RCC 7860 (cell line): ENCODE measurements around the gene L3MBTL4.
"Not testable (repeated sequence)": the region's sequence is repeated elsewhere in the genome, so short reads cannot be mapped to it uniquely, and the experiment has no call there.

ENCODE experiments used
- DNase-seq: peaks from one replicate; pipeline ENCODE4 v3.0.0-alpha.2; 2015; ENCODE audit warnings: low spot score
- FAIRE-seq: peaks from 2 replicates; lab custom pipeline; 2012; peaks lifted over from hg19 to GRCh38; lab: Jason Lieb, UNC

The L3MBTL4 gene

DNA sequence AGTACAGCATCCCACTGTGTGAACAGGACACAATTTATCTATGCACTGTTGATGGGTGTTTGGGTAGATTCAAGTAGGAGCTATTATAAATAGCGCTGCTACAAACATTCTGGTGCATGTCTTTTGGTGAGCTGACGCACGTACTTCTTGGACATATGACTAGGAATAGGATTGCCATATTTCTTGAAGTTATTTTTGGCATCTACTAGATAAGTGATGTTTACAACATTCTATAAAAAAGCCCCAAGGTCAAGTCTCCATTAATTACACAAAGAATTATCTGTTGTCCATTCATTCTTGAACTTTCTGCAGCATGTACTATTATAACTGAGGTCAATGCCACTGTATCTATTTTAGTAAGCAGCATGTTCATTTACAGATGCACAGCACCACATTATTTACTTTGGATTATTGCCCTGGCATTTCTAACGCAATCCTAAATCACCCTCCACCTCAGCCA, 293.9 kb downstream of the L3MBTL4 start:
- FAIRE-seq (no peak), DNase-seq (no peak)

DNA sequence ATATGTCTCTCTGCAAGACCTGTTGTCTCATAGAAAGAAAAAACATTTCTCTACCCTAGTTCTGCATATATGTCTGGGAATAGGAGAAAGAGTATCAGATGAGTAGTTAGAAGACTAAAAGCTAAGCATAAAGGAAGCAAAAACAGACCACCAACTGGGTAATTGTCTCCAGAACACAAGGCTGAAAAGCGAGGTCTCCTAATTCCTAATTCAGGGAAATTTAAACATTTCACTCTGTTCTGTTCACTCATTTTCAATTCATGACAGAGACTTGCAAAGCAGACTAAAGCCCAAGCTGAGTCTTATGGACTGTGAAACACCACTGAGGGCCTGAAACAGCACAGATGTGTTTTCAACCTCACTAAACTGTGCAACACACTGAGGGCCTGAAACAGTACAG, 294.9 kb downstream of the L3MBTL4 start:
- FAIRE-seq = no peak
- no peak for DNase-seq

DNA sequence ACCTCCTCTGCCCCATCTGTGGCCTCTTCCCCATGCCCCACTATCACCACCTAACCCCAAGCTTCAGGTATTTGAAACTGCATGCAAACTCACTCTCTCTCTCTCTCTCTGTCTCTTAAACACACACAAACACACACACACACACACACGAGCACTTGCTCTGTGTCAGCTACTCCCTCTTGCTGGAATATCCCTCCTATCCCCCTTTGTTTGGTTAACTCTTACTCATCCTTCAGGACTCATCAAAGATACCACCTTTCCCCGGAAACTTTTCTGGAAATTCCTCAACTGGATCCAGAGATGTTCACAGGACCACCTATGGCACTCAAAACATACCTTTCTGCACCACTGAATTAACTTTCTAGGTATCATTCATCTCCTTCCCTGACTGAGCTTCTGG, 296.6 kb downstream of the L3MBTL4 start:
- DNase-seq (no peak), FAIRE-seq (no peak)

DNA sequence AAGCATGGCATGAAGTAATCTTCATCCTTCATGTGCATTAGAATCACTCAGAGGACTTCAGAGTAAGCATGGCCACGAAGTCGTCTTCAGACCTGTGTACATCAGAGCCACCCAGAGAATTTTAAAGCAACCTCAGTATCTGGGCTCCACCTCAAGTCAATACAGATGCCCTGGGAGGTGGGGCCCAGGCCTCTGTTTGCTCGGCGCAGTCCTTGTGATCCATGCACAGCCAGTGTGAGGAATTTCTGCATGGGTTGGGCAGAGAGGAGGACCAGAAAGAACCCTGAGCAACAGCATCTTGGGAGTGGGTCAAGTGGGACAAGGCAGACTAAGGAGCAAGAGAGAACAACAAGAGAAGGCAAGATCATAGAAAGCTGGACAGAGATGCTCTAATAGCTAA, 299.0 kb downstream of the L3MBTL4 start:
- no peak for FAIRE-seq

DNA sequence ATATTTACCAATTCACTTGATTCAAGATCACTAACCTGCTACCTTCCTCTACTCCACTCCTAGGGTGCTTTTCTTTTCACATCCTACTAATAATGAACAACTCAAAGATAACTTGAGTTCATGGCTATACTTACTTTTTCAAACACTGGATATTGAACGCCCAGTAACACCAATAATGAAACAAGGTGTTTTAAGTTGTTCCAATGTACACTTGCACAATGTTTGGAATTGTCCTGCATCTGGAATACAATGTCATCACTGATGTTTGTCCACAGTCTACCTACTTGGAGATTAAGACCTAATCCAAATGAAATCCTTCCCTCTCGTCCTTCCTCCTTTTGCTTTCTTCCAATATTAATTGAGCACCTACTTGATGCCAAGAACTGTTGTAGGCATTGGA, 301.1 kb downstream of the L3MBTL4 start:
- no peak for DNase-seq
- FAIRE-seq = no peak

More for the DNA sequence above, 299.0 kb downstream of the L3MBTL4 start:
- no peak for DNase-seq

DNA sequence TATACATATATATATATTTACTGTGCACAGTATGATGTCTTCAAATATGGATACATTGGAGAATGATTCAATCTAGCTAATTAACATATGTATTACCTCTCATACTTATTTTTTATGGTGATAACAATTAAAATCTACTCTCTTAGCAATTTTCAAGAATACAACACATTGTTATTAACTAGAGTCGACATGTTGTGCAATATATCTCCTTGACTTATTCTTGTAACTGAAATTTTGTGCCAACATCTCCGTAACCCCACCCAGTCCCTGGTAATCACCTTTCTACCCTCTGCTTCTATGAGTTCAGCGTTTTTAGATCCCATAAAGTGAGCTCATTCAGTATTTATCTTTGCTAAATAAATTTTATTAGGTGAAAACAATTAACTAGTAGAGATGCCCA, 303.0 kb downstream of the L3MBTL4 start:
- FAIRE-seq (no peak), DNase-seq (no peak)

DNA sequence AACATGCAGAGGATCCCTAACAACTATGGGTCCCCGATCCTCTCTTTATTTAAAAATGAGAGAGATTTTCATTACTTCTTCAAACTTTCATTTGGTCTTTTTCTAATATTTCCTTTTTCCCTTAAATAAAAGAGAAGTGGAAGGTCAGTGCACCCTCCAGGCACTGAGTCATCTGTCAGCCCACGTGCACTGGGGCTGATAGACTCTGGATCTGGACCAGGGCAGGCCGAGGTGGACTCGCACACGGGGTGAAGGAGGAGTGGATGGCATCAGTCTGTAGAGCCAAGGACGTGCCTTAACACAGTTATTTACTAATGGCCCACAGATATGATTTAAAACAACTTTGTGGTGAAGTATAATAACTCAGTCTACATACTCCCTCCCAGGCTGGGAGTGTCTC, 305.0 kb downstream of the L3MBTL4 start:
- FAIRE-seq = no peak
- no peak for DNase-seq

DNA sequence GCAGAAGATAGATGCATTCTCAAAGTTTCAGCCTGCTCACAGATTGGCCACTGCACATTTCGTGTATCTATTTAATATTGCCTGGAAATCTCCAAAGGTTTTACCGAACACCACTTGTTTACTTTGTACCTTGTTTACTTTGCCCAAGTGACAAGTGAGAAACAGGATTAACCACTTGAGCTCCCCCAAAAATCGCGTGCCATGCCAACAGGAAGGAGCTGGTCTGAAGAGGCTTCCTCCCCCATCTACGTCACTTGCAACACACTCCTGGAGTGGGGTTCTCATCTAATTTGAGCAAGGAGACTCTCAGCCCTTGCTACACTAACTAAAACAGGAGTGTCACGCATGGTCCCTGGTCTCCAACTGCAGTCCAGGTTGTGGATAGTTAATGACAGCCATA, 306.9 kb downstream of the L3MBTL4 start:
- DNase-seq = no peak
- no peak for FAIRE-seq

DNA sequence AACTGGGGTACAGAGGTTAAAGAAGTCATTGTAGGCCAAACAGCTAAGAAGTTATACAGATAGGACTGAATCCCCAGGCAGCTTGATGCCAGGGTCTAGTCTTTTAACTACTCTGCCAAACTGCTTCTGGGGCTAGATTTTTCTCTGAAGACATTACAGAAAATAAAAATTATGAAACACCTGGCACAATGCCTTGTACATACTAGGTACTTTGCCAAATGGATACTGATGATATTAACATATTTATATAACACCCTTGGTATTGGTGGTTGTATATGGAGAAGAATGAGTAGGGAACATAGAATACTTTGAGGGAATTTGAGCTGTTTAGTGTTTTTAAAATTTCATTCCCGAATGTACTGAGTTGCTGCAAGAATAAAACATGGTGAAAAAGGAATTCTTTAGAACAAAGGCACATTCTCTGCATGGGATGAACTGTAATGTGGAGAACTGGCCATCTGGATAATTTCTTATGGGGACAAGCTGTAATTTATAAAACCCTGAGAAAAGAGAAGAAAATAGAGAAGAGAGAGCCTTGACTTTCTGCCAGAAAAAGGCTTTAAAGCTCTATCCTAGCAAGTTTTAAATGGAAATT, 308.5 kb downstream of the L3MBTL4 start:
- FAIRE-seq (no peak), DNase-seq (no peak)

DNA sequence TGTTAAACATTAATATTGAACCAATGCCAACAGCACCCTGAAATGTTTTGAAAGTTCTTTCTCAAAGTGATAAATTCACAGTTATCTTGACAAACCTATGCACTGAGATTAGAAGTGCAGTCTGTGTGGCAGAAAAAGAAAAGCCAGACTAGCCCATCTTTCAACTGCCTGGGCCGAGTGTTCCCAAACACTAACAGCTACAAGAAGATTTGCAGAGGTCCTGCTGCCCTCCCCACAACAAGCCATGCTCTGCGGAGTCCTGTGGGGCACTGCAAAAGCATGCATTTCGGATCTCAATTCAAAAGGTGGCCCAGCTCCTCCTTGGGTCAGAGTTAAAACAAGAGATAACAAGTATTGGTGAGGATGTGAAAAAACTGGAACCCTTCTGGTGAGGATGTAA, 311.0 kb downstream of the L3MBTL4 start:
- FAIRE-seq = no peak
- no peak for DNase-seq

DNA sequence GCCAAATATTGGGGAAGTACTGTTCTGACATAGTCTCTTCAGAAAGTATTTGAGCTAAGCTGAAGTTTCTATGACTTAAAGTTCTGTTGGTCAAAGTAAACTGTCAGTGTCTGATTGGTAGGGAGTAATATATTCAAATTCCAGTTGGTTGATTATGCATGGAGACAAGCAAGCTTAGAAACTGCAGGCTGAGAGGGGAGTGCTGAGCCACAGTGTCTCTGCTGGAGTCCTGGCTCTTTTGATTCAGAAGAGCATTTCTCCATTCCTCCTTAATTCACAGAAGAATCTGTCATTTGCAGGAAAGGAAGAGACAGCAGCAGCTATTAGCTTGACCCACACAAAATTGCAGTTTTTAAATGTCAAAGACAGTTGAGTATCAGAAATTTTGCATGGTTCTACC, 318.0 kb downstream of the L3MBTL4 start:
- DNase-seq = no peak
- no peak for FAIRE-seq

DNA sequence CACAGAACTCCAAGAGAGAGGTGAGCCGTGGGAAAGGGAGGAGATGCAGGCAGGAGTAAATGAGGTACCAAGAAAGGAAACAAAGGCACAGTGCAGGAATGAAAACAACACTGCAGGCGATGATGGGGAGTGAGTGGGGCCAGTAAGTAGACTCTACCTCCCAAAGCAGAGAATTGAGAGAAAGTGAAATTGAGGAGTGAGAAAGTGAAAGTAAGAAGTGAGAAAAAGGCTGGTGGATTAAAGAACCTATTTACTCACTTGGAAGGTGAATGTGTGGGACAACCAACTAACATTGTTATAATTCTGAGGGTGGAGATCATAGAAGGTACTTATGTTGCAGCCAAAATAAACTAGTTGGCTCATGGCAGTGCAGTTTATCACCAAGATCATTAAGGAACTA, 326.3 kb downstream of the L3MBTL4 start:
- DNase-seq (no peak), FAIRE-seq (no peak)

DNA sequence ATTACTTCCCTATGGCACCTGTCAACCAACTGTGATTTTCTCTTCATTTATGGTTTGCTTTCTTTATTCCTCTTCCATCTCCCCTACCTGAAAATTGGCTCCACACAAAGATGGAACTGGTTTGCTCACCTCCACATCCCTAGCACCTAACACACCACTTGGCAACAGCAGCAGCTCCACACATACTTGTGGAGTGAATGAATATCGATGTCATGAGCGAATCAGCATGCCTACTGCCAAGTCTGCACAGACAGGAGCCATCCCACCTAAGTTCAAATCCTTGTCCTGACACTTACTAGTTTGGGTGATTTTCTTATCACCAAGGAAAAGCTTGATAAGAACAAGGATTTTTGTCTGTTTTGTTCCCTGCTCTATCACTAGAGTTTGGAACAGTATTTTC, 328.0 kb downstream of the L3MBTL4 start:
- FAIRE-seq (no peak), DNase-seq (no peak)

DNA sequence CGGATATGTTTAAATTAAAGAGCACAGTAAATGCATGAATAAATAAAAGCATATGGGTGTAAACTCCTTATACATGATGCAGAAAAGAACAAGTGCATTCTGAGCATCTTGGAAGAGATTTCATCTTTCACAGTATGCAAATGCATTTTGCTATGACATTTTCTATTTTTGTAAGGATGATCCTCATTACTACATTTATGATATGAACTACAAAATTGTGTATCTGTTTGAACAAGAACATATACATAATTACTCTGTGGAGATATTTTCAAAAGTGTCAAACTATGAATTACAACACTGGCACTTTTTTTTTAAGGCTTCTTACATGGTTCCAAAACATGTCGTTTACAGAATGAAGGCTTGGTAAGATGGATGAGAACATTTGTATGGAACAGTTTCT, 335.3 kb downstream of the L3MBTL4 start:
- FAIRE-seq (no peak), DNase-seq (no peak)

DNA sequence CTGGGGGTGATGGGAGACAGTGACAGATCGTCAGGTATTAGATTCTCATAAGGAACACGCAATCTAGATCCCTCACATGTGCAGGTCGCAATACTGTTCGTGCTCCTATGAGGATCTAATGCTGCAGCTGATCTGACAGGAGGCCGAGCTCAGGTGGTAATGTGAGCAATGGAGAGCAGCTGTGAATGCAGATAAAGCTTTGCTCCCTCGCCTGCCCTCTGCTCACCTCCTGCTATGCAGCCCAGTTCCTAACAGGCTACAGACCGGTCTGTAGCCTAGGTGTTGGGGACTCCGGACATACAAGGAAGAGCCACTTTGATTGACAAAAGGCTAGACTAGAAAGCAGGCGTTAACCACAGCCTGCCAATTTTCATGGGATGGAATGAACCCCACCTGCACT, 335.8 kb downstream of the L3MBTL4 start:
- DNase-seq = no peak
- no peak for FAIRE-seq

DNA sequence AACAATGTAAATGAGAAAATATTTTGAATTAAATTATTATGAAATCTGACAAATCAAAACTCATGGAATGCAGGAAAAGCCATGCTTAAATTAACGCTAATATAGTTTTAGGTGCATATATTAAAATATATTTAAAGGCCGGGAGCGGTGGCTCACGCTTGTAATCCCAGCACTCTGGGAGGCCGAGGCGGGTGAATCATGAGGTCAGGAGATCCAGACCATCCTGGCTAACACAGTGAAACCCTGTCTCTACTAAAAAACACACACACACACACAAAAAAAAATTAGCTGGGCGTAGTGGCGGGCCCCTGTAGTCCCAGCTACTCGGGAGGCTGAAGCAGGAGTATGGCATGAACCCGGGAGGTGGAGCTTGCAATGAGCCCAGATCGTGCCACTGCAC, 342.3 kb downstream of the L3MBTL4 start:
- not testable (repeated sequence) for FAIRE-seq, DNase-seq

DNA sequence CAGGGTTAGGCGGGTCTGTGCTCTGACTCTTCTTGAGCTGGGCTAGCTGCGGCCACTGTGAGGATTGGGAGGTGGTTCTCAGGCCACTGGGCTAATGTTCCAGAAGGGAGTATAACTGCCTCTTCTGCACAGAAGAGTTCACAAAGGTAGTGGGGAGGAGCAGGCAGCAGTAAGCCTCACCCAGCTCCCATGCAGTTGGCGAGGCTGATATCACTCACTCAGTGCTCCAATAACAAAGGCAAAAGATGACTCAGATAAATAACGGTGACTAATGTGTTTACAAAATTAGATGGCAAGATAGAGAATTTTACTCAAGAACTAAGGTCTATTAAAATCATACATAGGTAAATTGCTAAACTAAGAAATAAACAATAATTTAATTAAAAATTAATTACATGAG, 345.2 kb downstream of the L3MBTL4 start:
- no peak for FAIRE-seq
- DNase-seq = no peak

DNA sequence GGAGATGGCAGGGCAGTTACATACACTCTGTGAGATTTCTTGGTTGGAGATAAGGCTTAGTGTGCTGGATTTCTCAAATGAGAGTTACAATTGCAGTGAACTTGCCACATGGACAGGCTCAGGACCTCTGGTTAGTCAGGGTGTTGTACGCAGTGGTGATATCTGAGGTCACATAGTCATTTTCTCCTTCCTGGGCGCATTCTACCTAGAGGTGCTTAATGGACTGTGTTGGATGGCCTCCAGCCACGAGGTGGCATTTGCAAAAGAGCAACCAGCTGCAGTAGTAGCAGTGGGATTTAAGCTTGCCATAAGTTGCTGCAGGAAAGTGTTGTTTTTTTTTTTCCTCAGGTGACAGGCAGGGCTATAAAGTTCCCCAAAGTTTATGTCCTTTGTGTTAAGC, 345.6 kb downstream of the L3MBTL4 start:
- DNase-seq (no peak), FAIRE-seq (no peak)

DNA sequence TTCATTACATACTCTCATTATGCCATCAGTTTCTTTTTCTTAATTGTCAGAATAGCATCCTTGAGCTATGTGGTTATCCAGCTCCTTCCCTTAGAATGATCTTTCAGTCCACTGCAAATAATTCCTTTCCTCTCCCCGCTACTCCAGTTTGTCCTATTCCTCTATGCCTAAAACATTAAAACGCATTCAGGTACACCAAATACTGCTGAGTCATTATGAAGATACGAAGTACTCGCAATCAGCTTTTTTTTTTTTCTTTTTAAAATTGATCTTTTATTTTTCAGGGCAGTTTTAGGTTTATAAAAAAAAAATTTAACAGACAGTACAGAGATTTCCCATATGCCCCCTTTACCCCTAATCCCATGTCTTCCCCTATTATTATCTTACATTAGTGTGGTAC, 354.6 kb downstream of the L3MBTL4 start:
- DNase-seq = no peak
- no peak for FAIRE-seq

DNA sequence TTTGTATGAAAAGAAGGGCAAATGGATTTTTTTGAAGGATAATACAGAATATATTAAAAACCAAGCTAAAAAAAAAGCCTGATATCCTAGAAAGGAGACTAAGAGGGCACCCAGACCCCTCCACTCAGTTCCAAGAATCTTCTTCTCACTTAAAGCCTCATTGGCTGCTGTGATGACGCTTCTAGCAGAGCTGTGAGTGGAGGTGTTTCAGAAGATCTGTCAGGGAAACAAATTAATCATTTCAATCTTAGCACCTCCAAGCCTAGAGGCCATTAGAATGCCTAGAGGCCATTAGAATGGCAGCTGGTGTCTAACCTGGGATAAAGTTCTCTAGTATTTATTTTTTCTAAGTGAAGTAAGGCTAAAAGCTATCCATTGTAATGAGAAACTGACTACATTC, 355.2 kb downstream of the L3MBTL4 start:
- DNase-seq = no peak
- FAIRE-seq = no peak

DNA sequence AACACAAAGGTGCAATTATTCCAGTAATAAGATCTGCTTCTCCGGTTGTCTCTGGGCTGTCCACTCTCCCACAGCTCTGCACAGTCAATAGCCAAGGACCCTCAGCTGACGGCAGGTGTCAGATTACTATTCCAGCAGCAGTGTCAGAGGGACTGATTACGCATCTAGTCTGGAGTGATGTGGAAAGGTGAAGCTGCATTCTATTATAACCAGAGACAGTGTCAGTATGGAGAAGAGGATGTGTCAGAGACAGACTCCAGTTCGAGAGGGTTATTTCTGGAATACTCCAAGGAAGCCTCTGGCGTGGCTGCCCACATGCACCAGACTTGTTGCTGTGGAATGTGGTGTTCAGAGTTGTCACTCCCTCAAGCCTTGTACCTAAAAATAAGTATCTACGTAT, 355.8 kb downstream of the L3MBTL4 start:
- no peak for FAIRE-seq
- no peak for DNase-seq

DNA sequence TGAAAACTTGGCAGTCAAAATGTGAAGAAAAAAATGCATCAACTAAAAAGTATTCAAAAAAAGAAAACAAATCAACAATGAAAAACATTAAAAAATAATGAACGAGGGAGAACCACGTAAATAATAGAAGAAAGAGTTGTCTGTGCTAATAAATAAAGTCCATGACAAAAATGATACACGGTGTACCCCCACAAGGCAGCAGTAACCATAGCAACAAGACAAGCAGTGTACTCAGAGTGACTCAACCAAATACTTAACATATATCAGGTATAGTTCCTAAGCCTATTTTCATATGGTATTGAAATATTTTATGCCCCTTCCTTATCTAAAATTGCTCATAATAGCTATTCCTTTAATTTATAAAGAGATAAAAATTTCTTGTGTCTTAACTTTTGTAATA, 357.1 kb downstream of the L3MBTL4 start:
- DNase-seq = peak; percentile 42

DNA sequence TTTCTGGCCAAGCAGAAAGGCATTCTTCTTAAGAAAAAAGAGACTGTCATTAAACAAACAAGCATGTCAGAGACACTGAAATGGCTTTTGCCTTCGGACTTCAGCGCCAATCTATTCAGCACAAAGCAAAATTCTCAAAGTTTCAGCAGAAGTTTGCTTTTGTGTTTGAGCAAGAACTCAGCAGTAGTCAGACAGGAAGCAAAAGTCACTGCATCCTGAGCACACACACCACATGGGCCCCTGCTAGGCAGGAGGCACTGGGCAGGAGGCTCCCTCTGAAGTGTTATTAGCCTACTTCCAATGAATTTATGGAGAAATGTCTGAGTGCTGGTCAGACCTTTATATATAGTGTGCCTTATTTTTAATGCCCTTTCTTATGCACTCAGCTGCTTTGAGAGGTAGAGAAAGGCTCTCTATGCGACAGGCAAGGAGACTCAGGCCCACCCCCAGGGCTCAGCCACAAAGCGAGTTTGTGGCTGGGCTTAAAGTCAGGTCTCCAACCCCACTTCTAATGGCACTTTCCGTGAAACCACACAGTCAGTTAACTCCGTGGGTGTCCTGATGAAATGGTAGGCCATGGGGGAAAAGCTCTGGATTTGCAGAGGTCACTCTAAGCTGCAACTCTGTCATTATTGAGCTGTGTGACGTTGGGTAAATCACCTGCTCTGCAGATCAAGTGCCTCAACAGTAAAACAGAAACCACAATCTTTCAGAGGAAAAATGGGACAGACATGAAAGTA, 358.4 kb downstream of the L3MBTL4 start:
- FAIRE-seq (peak; percentile 4), DNase-seq (peak; percentile 50)

More for the DNA sequence above, 357.1 kb downstream of the L3MBTL4 start:
- no peak for FAIRE-seq
